HG03097 (cell line): ENCODE measurements around the gene KAZN.

Experiments used
- ATAC-seq: cut with Tn5 transposase; IDR thresholded peaks from one replicate; pipeline ENCODE4 v1.9.1; 2021; ENCODE audit not compliant: unreplicated experiment, low FRiP score

The KAZN gene

GRCh38 chr1:14636897-14637632 is 38.6 kb downstream of the KAZN start:
- no peak for ATAC-seq

GRCh38 chr1:14639291-14640050 is 41.0 kb downstream of the KAZN start:
- ATAC-seq = no peak

- ATAC-seq = no peak
Measured at GRCh38 chr1:14642712-14643111, 44.2 kb downstream of the KAZN start.

- ATAC-seq = no peak
Measured at GRCh38 chr1:14646973-14647372, 48.5 kb downstream of the KAZN start.

GRCh38 chr1:14647777-14648176 is 49.3 kb downstream of the KAZN start:
- ATAC-seq = no peak

GRCh38 chr1:14648391-14648790 is 49.9 kb downstream of the KAZN start:
- ATAC-seq = no peak

- ATAC-seq = no peak
Measured at GRCh38 chr1:14648896-14649855, 50.7 kb downstream of the KAZN start.

- no peak for ATAC-seq
Measured at GRCh38 chr1:14649976-14650375, 51.5 kb downstream of the KAZN start.

GRCh38 chr1:14650951-14651350 is 52.5 kb downstream of the KAZN start:
- no peak for ATAC-seq

GRCh38 chr1:14652840-14653239 is 54.4 kb downstream of the KAZN start:
- ATAC-seq = no peak

GRCh38 chr1:14653461-14653960 is 55.0 kb downstream of the KAZN start:
- no peak for ATAC-seq

GRCh38 chr1:14654554-14654953 is 56.1 kb downstream of the KAZN start:
- ATAC-seq = no peak

GRCh38 chr1:14655385-14655784 is 56.9 kb downstream of the KAZN start:
- ATAC-seq = no peak

GRCh38 chr1:14656384-14656937 is 58.0 kb downstream of the KAZN start:
- ATAC-seq = no peak

- no peak for ATAC-seq
Measured at GRCh38 chr1:14658642-14659041, 60.2 kb downstream of the KAZN start.

- ATAC-seq = no peak
Measured at GRCh38 chr1:14659913-14660312, 61.4 kb downstream of the KAZN start.

- no peak for ATAC-seq
Measured at GRCh38 chr1:14660801-14661200, 62.3 kb downstream of the KAZN start.

GRCh38 chr1:14661222-14661621 is 62.7 kb downstream of the KAZN start:
- ATAC-seq = no peak

- ATAC-seq = no peak
Measured at GRCh38 chr1:14662116-14662515, 63.6 kb downstream of the KAZN start.

GRCh38 chr1:14663773-14664172 is 65.3 kb downstream of the KAZN start:
- ATAC-seq = no peak
